Stimulated activated CD8-positive, alpha-beta memory T cell treated with anti-CD3 and anti-CD28 coated beads, Interleukin-12 subunit alpha, Interleukin-12 subunit beta, amount 100 ng/mL, for 4 hours (primary cell): ENCODE results near the gene TBX10.
"Not testable (repeated sequence)": the region's sequence is repeated elsewhere in the genome, so short reads cannot be mapped to it uniquely, and the experiment has no call there.

Experiments
- DNase-seq: peaks from one replicate; pipeline ENCODE4 v3.0.0-alpha.2; 2020; ENCODE audit warnings: low read depth

TBX10 gene

GRCh38 chr11:67615728-67616430 lies 23.7 kb downstream of the TBX10 start:
- DNase-seq = no peak

GRCh38 chr11:67614730-67615714 lies 24.5 kb downstream of the TBX10 start:
- DNase-seq = no peak

GRCh38 chr11:67613960-67614715 lies 25.4 kb downstream of the TBX10 start:
- DNase-seq = peak; percentile 74

GRCh38 chr11:67613313-67613959 lies 26.1 kb downstream of the TBX10 start:
- DNase-seq = no peak

- no peak for DNase-seq
Measured at GRCh38 chr11:67612751-67613150, 26.8 kb downstream of the TBX10 start.

GRCh38 chr11:67611704-67612587 lies 27.6 kb downstream of the TBX10 start:
- no peak for DNase-seq

GRCh38 chr11:67611165-67611564 lies 28.4 kb downstream of the TBX10 start:
- DNase-seq = no peak

- no peak for DNase-seq
Measured at GRCh38 chr11:67610302-67610868, 29.2 kb downstream of the TBX10 start.

GRCh38 chr11:67609316-67609715 lies 30.2 kb downstream of the TBX10 start:
- DNase-seq = no peak

GRCh38 chr11:67608486-67608885 lies 31.1 kb downstream of the TBX10 start:
- no peak for DNase-seq

- DNase-seq = no peak
Measured at GRCh38 chr11:67607507-67607906, 32.1 kb downstream of the TBX10 start.

- DNase-seq = peak; percentile 95
Measured at GRCh38 chr11:67606492-67607295, 32.9 kb downstream of the TBX10 start, which contains the start of gene NDUFV1. Gene NDUFV1, plus strand, starts transcription at chr11:67606936. Its CDS starts 69 bp downstream, at chr11:67607005.

- no peak for DNase-seq
Measured at GRCh38 chr11:67606093-67606491, 33.5 kb downstream of the TBX10 start.

GRCh38 chr11:67605231-67606011 lies 34.1 kb downstream of the TBX10 start:
- no peak for DNase-seq

- no peak for DNase-seq
Measured at GRCh38 chr11:67604815-67605214, 34.7 kb downstream of the TBX10 start.

GRCh38 chr11:67604119-67604518 lies 35.4 kb downstream of the TBX10 start:
- not testable (repeated sequence) for DNase-seq

- DNase-seq = no peak
Measured at GRCh38 chr11:67601098-67601497, 38.5 kb downstream of the TBX10 start.

GRCh38 chr11:67600324-67601029 lies 39.1 kb downstream of the TBX10 start:
- no peak for DNase-seq
